ENCODE results near the gene PLD1. TPM values are rescaled to one million over a fixed set of nuclear protein-coding genes. Genes with fewer than 3 reads are reported as not detected.

Gene PLD1
- total and polyA plus RNA-seq, 10 donors, result 3.0 to 75.2 (median 54.0) TPM

DNA sequence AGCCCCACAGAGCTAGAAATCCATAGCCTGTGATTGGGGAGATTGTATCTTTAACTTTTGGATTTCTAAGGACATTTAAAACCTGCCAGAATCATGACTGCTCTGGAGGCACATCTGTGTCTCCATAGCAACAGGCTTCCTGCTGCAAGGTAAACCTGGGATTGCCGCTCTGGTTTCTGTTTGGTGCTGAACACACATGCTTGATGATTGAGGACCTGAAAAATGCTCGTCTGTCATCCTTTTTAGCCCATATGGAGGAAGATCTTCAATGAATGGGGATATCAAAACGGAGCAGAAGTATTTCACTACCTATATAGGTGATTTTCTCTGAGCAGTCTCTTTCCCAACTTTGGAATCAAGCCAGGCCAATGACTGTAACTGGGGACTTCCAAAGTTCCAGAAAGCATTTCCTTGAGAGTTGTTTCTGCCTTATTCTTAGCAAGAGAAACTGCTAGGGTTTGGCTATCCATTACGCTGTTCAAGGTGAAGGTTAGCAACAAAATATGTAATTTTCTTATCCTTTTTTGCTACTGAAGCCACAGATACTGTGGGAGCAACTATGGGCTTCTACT, 253.6 kb downstream of the PLD1 start:
- intact Hi-C loops (cut with DNase I; ENCODE audit: low total_unique reads), result no loop called here
- DNase-seq, result no peak
- 75 to 83% (median 78%) methylated on average over 4 of the region's 4 CpGs for WGBS, 5 donors
- Histone ChIP-seq H3K4me3 (no peak overlapping the region), H3K27ac (no peak overlapping the region), H3K27me3 (replicated peaks in 1 of 7) (no peaks in the 10 kb centered on the region), H3K4me1 (peaks cover 0 to 3% (median 0%) of the 10 kb centered on the region in 6 donors), H3K36me3 (no peaks in the 10 kb centered on the region), H3K9me3 (no peaks in the 10 kb centered on the region)
- TF ChIP-seq POLR2A (IDR thresholded peaks at IDR 0.05) (no peak), POLR2AphosphoS5 (IDR thresholded peaks at IDR 0.05) (no peak)
- TF ChIP-seq, protein P1, sequence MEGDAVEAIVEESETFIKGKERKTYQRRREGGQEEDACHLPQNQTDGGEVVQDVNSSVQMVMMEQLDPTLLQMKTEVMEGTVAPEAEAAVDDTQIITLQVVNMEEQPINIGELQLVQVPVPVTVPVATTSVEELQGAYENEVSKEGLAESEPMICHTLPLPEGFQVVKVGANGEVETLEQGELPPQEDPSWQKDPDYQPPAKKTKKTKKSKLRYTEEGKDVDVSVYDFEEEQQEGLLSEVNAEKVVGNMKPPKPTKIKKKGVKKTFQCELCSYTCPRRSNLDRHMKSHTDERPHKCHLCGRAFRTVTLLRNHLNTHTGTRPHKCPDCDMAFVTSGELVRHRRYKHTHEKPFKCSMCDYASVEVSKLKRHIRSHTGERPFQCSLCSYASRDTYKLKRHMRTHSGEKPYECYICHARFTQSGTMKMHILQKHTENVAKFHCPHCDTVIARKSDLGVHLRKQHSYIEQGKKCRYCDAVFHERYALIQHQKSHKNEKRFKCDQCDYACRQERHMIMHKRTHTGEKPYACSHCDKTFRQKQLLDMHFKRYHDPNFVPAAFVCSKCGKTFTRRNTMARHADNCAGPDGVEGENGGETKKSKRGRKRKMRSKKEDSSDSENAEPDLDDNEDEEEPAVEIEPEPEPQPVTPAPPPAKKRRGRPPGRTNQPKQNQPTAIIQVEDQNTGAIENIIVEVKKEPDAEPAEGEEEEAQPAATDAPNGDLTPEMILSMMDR (IDR thresholded peaks at IDR 0.05 in 8 of 11, conservative IDR thresholded peaks at IDR 0.05 in 3 of 11), result no peak

DNA sequence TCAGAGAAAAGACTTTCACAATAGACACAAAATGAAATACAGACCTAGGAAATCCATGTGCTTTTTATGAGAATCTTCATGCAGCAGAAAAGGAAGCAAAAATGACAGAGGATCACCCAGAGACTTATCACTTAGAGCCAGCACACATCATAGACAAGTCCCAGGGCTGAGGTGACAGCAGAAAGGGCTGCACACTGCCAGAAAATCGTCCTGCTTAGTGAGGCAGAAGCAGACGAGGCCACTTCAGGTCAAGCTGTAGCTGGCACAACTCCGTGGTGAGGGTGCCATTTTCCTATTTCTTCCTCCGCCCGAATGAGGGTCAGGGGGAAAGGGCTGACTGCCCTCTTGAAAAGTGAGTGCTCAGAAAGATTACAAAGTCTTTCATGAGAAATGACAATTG, 254.1 kb downstream of the PLD1 start:
- H3K4me3 ChIP-seq, result no peak overlapping the region
- DNase-seq, result no peak

DNA sequence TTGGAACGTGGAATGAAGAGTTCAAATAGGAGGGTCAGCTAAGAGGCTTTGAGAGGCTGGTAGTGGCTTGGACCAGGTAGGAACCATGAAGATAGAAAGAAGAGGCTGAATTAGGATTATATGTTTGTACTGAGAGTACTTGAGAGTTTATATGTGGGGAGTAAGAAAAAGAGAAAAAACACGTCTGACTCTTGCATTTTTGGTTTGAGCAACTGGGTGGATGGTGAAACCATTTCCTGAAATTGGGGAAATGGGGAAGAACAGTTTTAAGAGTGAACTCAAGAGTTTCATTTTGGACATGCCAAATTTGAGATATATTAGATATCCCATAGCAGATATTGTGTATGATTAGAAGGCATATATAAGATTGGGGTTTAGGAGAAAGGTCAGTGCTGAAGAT, 257.2 kb downstream of the PLD1 start:
- Histone ChIP-seq H3K4me3 (peak overlapping the region in 1 of 8 donors; percentile 30), H3K4me1 (peaks cover 0 to 3% (median 0%) of the 10 kb centered on the region in 6 donors), H3K27ac (peak overlapping the region in 7 of 8 donors; percentile 34 to 85 (median 72)), H3K9me3 (no peaks in the 10 kb centered on the region), H3K36me3 (no peaks in the 10 kb centered on the region), H3K27me3 (replicated peaks in 1 of 7) (no peaks in the 10 kb centered on the region)
- intact Hi-C loops (cut with DNase I; ENCODE audit: low total_unique reads), result no loop called here
- DNase-seq, result no peak
- no peak for TF ChIP-seq POLR2A (IDR thresholded peaks at IDR 0.05)
- TF ChIP-seq POLR2AphosphoS5 (IDR thresholded peaks at IDR 0.05), result no peak
- TF ChIP-seq, protein P1 (IDR thresholded peaks at IDR 0.05 in 8 of 11, conservative IDR thresholded peaks at IDR 0.05 in 3 of 11), result no peak
- 42 to 69% (median 65%) methylated on average over 2 of the region's 2 CpGs for WGBS, 5 donors

More for the DNA sequence above, 254.1 kb downstream of the PLD1 start:
- TF ChIP-seq POLR2A (IDR thresholded peaks at IDR 0.05), result no peak
- TF ChIP-seq POLR2AphosphoS5 (IDR thresholded peaks at IDR 0.05), result no peak
- TF ChIP-seq, protein P1 (IDR thresholded peaks at IDR 0.05 in 8 of 11, conservative IDR thresholded peaks at IDR 0.05 in 3 of 11), result no peak
- Histone ChIP-seq H3K27me3 (replicated peaks in 1 of 7) (no peaks in the 10 kb centered on the region), H3K4me1 (peaks cover 0 to 3% (median 0%) of the 10 kb centered on the region in 6 donors), H3K9me3 (no peaks in the 10 kb centered on the region), H3K36me3 (no peaks in the 10 kb centered on the region), H3K27ac (no peak overlapping the region)
- WGBS, 5 donors, result 35 to 60% (median 46%) methylated on average over 5 of the region's 5 CpGs
- intact Hi-C loops (cut with DNase I; ENCODE audit: low total_unique reads), result no loop called here

DNA sequence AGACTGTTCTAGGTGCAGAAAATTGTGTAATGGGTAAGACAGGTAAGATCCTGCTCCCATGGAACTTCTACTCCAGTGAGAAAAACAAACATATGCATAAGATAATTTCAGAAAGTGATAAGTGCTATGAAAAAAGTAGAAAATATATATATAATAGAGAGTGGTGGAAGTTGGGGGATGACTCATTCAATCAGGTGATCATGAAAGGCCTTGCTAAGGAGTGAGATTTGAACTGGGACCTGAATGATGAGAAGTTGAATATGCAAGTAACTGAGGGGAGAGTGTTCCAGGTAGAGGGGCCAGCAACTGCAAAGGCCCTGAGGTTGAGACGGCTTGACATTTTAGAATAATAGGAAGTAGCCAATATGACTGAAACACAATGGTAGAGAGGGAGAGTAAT, 257.8 kb downstream of the PLD1 start:
- H3K4me3 ChIP-seq, result peak overlapping the region in 1 of 8 donors; percentile 30
- 57 to 89% (median 69%) methylated on average over 1 of the region's 1 CpG for WGBS, 5 donors
- H3K36me3 ChIP-seq, result no peaks in the 10 kb centered on the region
- TF ChIP-seq POLR2A (IDR thresholded peaks at IDR 0.05) (no peak), POLR2AphosphoS5 (IDR thresholded peaks at IDR 0.05) (no peak)
- TF ChIP-seq, protein P1 (IDR thresholded peaks at IDR 0.05 in 8 of 11, conservative IDR thresholded peaks at IDR 0.05 in 3 of 11), result no peak
- no peaks in the 10 kb centered on the region for H3K27me3 ChIP-seq (replicated peaks in 1 of 7)
- intact Hi-C loops (cut with DNase I; ENCODE audit: low total_unique reads), result no loop called here
- no peak for DNase-seq
- peaks cover 0 to 3% (median 0%) of the 10 kb centered on the region in 6 donors for H3K4me1 ChIP-seq
- H3K27ac ChIP-seq, result peak overlapping the region in 7 of 8 donors; percentile 34 to 85 (median 72)
- H3K9me3 ChIP-seq, result no peaks in the 10 kb centered on the region
